Measurements from ENCODE around the gene THSD7B.

The THSD7B gene

GRCh38 chr2:136818839-136819238 lies 53.5 kb downstream of the THSD7B start:
- DNase-seq (ENCODE audit: low spot score), result no peak
- TF ChIP-seq, protein P1, sequence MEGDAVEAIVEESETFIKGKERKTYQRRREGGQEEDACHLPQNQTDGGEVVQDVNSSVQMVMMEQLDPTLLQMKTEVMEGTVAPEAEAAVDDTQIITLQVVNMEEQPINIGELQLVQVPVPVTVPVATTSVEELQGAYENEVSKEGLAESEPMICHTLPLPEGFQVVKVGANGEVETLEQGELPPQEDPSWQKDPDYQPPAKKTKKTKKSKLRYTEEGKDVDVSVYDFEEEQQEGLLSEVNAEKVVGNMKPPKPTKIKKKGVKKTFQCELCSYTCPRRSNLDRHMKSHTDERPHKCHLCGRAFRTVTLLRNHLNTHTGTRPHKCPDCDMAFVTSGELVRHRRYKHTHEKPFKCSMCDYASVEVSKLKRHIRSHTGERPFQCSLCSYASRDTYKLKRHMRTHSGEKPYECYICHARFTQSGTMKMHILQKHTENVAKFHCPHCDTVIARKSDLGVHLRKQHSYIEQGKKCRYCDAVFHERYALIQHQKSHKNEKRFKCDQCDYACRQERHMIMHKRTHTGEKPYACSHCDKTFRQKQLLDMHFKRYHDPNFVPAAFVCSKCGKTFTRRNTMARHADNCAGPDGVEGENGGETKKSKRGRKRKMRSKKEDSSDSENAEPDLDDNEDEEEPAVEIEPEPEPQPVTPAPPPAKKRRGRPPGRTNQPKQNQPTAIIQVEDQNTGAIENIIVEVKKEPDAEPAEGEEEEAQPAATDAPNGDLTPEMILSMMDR (IDR thresholded peaks at IDR 0.05; ENCODE audit: extremely low read depth, missing control alignments), result no peak

DNA sequence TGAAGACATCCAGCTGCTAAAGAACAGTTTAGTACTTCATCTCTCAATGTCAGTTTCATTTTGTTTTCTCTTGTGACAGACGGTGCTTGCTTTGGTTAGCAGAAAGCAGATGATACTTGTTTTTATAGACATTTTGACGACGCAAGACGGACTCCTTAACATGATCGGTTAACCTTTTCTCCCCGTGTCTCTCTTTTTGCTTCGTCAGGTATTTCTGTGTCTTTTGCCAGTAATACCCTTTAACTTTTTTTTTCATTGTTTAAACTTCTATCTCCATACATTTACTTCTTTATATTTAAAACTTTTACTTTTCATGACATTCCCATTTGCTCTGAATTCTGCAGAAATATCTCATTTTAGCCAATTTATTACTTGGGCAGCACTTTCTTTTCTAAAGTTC lies 57.9 kb downstream of the THSD7B start:
- TF ChIP-seq, protein P1 (IDR thresholded peaks at IDR 0.05; ENCODE audit: extremely low read depth, missing control alignments), result no peak
- DNase-seq (ENCODE audit: low spot score), result no peak

- DNase-seq (ENCODE audit: low spot score), result no peak
- TF ChIP-seq, protein P1 (IDR thresholded peaks at IDR 0.05; ENCODE audit: extremely low read depth, missing control alignments), result no peak
Measured at GRCh38 chr2:136828162-136828561, 62.8 kb downstream of the THSD7B start.

DNA sequence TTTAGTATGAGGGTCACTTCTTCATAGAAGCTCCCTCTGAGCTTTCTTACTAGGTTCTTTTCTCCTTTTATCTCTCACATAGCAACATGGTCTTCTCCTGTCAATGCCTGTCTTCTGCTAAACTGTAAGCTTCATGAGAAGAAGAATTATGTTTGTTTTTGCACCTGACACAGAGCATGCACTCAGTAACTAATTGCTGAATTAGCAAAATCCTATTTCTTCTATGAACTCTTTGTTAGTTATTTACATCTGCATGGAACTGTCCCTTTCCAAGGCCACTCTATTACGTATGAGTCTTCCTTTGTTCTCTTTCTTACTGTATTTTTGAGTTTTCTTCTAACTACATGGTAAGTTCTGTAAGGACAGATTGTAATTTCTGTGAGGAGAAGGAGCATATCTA lies 63.4 kb downstream of the THSD7B start:
- no peak for DNase-seq (ENCODE audit: low spot score)
- TF ChIP-seq, protein P1 (IDR thresholded peaks at IDR 0.05; ENCODE audit: extremely low read depth, missing control alignments), result no peak

DNA sequence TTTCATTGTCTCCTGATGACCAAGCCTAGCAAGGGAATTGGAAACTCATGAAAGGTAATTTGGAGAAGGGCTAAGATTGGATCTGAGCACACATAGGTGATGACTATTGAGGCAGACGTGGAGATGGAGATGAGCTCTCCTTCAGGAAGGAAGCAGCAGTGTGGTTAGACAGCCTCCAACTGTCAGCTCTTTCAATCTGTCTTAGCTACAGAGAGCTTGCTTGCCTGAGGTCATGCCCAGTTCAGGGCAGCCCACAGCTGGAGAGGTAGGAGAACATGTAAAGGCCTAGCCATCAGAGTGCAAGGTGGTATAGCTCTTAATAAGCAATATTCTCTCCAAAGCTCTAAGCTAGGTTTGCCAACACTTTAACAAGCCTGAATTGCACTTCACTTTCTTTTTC lies 79.2 kb downstream of the THSD7B start:
- DNase-seq (ENCODE audit: low spot score), result no peak
- TF ChIP-seq, protein P1 (IDR thresholded peaks at IDR 0.05; ENCODE audit: extremely low read depth, missing control alignments), result no peak

DNA sequence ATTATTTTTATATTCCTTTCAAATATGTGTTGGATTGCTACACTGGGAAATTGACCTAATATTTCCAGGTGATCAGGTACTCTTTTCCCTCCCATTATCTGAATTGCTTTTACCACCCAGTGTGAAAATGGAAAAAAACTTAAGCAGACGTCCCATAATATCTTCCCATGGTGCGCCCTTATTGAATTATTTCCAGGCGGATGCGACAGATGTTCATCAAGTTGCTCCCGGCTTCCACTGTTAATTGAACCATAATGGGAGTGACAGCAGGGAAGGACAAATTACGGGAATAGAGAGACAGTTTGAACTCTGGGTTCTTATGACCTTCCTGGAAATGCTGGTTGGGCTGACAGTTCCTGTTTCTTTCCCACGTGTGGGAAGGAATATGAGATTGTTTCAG lies 93.3 kb downstream of the THSD7B start:
- DNase-seq (ENCODE audit: low spot score), result no peak

GRCh38 chr2:136860443-136860958 lies 95.2 kb downstream of the THSD7B start:
- DNase-seq (ENCODE audit: low spot score), result no peak
- TF ChIP-seq, protein P1 (IDR thresholded peaks at IDR 0.05; ENCODE audit: extremely low read depth, missing control alignments), result no peak

More for the DNA sequence above, 93.3 kb downstream of the THSD7B start:
- TF ChIP-seq, protein P1 (IDR thresholded peaks at IDR 0.05; ENCODE audit: extremely low read depth, missing control alignments), result no peak

Data from GM20000 (cell line).